H1 (cell line): ENCODE results near the gene PTPRT. TPM values are rescaled to one million over a fixed set of nuclear protein-coding genes. Genes with fewer than 3 reads are reported as not detected.

ENCODE experiments used
- CTCF ChIA-PET: fragments of 300-600 bp; sonication (Branson Sonifier 250); formaldehyde crosslinking; loops from one replicate; lab custom pipeline; 2021; ENCODE audit not compliant: partially characterized antibody; lab: Charles Lee
- POLR2A ChIA-PET: fragments of 300-600 bp; sonication (Branson Sonifier 250); formaldehyde crosslinking; loops from one replicate; lab custom pipeline; 2021; ENCODE audit warnings: inconsistent platforms; ENCODE audit not compliant: partially characterized antibody; lab: Charles Lee
- DNase-seq, 2 experiments: peaks; one replicate each; pipeline versions ENCODE4 v3.0.0 to v3.0.0-alpha.2; 2010 to 2022; ENCODE audit warnings: low spot score in 2 of 2, low read depth in 1 of 2, mixed read lengths in 1 of 2
- FAIRE-seq: peaks from 2 replicates; lab custom pipeline; 2011; peaks lifted over from hg19 to GRCh38; lab: Jason Lieb, UNC
- H2AFZ ChIP-seq: 2 replicates; pipeline ENCODE4 v1.8.1; 2012; ENCODE audit warnings: low read length, inconsistent platforms
- H2AK5ac ChIP-seq: 2 replicates; pipeline ENCODE4 v1.6.1; 2013; ENCODE audit warnings: low read depth, low read length
- H2BK120ac ChIP-seq: replicated peaks from 2 replicates; pipeline ENCODE3; 2013; ENCODE audit warnings: low read depth, low read length, inconsistent platforms
- H2BK12ac ChIP-seq: 2 replicates; pipeline ENCODE4 v1.6.1; 2013; ENCODE audit warnings: low read depth, low read length
- H2BK15ac ChIP-seq: 2 replicates; pipeline ENCODE4 v1.6.1; 2013; ENCODE audit warnings: low read length
- H2BK20ac ChIP-seq: 2 replicates; pipeline ENCODE4 v1.6.1; 2013; ENCODE audit warnings: low read length
- H2BK5ac ChIP-seq: 2 replicates; pipeline ENCODE4 v1.6.1; 2013; ENCODE audit warnings: low read depth, low read length
- H3K14ac ChIP-seq: 2 replicates; pipeline ENCODE4 v1.6.1; 2013; ENCODE audit warnings: inconsistent platforms; ENCODE audit not compliant: insufficient read length
- H3K18ac ChIP-seq: 2 replicates; pipeline ENCODE4 v1.6.1; 2013; ENCODE audit warnings: low read length; ENCODE audit errors: extremely low read depth
- H3K23ac ChIP-seq: 2 replicates; pipeline ENCODE4 v1.6.1; 2013; ENCODE audit warnings: inconsistent platforms; ENCODE audit not compliant: insufficient read length
- H3K23me2 ChIP-seq: 2 replicates; pipeline ENCODE4 v1.6.1; 2013; ENCODE audit warnings: low read depth, low read length
- H3K27ac ChIP-seq: 2 replicates; pipeline ENCODE4 v1.6.1; 2011; ENCODE audit warnings: low read depth, low read length, inconsistent platforms
- H3K27me3 ChIP-seq, 4 experiments: replicated peaks in 1 of 4; 1 replicate in 1 of 4; 2 replicates in 3 of 4; pipeline versions ENCODE4 v1.6.1 to v1.8.1; 2011 to 2013; ENCODE audit warnings: low read length in 3 of 4, mild to moderate bottlenecking in 3 of 4, inconsistent platforms in 2 of 4, mixed read lengths in 2 of 4, moderate library complexity in 1 of 4; ENCODE audit not compliant: control insufficient read depth in 3 of 4, insufficient read depth in 3 of 4; ENCODE audit errors: extremely low read depth in 1 of 4
- H3K36me3 ChIP-seq, 4 experiments: 2 replicates each; pipeline versions ENCODE4 v1.6.1 to v1.8.1; 2011 to 2013; ENCODE audit warnings: mild to moderate bottlenecking in 4 of 4, low read length in 3 of 4, moderate library complexity in 2 of 4, control low read depth in 1 of 4, inconsistent platforms in 1 of 4; ENCODE audit not compliant: insufficient read depth in 4 of 4, control insufficient read depth in 2 of 4
- H3K4ac ChIP-seq: replicated peaks from 2 replicates; pipeline ENCODE3; 2013; ENCODE audit warnings: low read length, low read depth, mixed read lengths, inconsistent platforms; ENCODE audit not compliant: insufficient read length
- H3K4me1 ChIP-seq, 4 experiments: replicated peaks in 1 of 4; 1 replicate in 1 of 4; 2 replicates in 3 of 4; pipeline versions ENCODE4 v1.6.1 to v1.8.1; 2011 to 2013; ENCODE audit warnings: low read length in 3 of 4, inconsistent platforms in 2 of 4, mixed read lengths in 1 of 4; ENCODE audit not compliant: insufficient read depth in 4 of 4, control insufficient read depth in 3 of 4
- H3K4me2 ChIP-seq, 2 experiments: 2 replicates each; pipeline versions ENCODE4 v1.6.1 to v1.8.1; 2011 to 2013; ENCODE audit warnings: low read depth in 2 of 2, low read length in 2 of 2, control low read depth in 1 of 2, inconsistent platforms in 1 of 2, mild to moderate bottlenecking in 1 of 2; ENCODE audit not compliant: insufficient read depth in 1 of 2
- H3K4me3 ChIP-seq, 4 experiments: fragments of 200-600, 300-600 bp in 1 of 4; sonication (generic), shearing (Covaris generic), sonication (Bioruptor Twin) in 1 of 4; 2 replicates each; pipeline versions ENCODE4 v1.5.1 to v1.8.1; 2011 to 2016; ENCODE audit warnings: low read length in 4 of 4, low read depth in 3 of 4, control low read depth in 2 of 4, inconsistent platforms in 2 of 4, mild to moderate bottlenecking in 2 of 4, mixed read lengths in 1 of 4, moderate library complexity in 1 of 4; ENCODE audit not compliant: insufficient read depth in 2 of 4; ENCODE audit errors: extremely low read depth in 1 of 4
- H3K56ac ChIP-seq: replicated peaks from 2 replicates; pipeline ENCODE3; 2013; ENCODE audit warnings: low read depth, mild to moderate bottlenecking, mixed read lengths, low read length, inconsistent platforms; ENCODE audit not compliant: insufficient read length
- H3K79me1 ChIP-seq: 2 replicates; pipeline ENCODE4 v1.6.1; 2013; ENCODE audit warnings: low read depth, low read length, control low read depth
- H3K79me2 ChIP-seq, 2 experiments: 2 replicates each; pipeline versions ENCODE4 v1.6.1 to v1.8.1; 2012 to 2013; ENCODE audit warnings: low read length in 2 of 2, mild to moderate bottlenecking in 2 of 2, inconsistent platforms in 1 of 2; ENCODE audit not compliant: insufficient read depth in 2 of 2, control insufficient read depth in 1 of 2
- H3K9ac ChIP-seq, 4 experiments: replicated peaks in 1 of 4; 1 replicate in 1 of 4; 2 replicates in 3 of 4; pipeline versions ENCODE4 v1.6.1 to v1.8.1; 2011 to 2013; ENCODE audit warnings: low read depth in 3 of 4, low read length in 3 of 4, control low read depth in 2 of 4, mild to moderate bottlenecking in 2 of 4, moderate library complexity in 2 of 4, inconsistent platforms in 1 of 4; ENCODE audit errors: extremely low read depth in 1 of 4
- H3K9me3 ChIP-seq, 2 experiments: 2 replicates each; pipeline versions ENCODE4 v1.6.1 to v1.8.1; 2012 to 2013; ENCODE audit warnings: mild to moderate bottlenecking in 2 of 2, moderate library complexity in 2 of 2, control low read depth in 1 of 2, inconsistent platforms in 1 of 2, low read depth in 1 of 2, low read length in 1 of 2, mixed read lengths in 1 of 2; ENCODE audit not compliant: insufficient read depth in 2 of 2
- H4K20me1 ChIP-seq, 2 experiments: replicated peaks in 1 of 2; 2 replicates each; pipeline versions ENCODE3 to v1.8.1; 2011 to 2013; ENCODE audit warnings: inconsistent platforms in 2 of 2, low read length in 2 of 2, mild to moderate bottlenecking in 1 of 2; ENCODE audit not compliant: insufficient read depth in 2 of 2, control insufficient read depth in 1 of 2
- H4K5ac ChIP-seq: 2 replicates; pipeline ENCODE4 v1.6.1; 2013; ENCODE audit warnings: low read length, low read depth, mixed read lengths, inconsistent platforms; ENCODE audit not compliant: insufficient read length
- H4K8ac ChIP-seq: 2 replicates; pipeline ENCODE4 v1.8.0; 2013; ENCODE audit warnings: mild to moderate bottlenecking, moderate library complexity, low read length, inconsistent platforms; ENCODE audit not compliant: insufficient read depth; ENCODE audit errors: extremely low read depth
- H4K91ac ChIP-seq: replicated peaks from 2 replicates; pipeline ENCODE3; 2013; ENCODE audit warnings: low read length, mixed read lengths, inconsistent platforms; ENCODE audit not compliant: insufficient read length
- BRCA1 ChIP-seq: IDR thresholded peaks from 2 replicates; pipeline ENCODE4 v1.6.1; 2012; ENCODE audit warnings: low read depth, low read length, improper control_type of control experiment
- CBX5 ChIP-seq: fragments of 300-800, 300-1000 bp; sonication (generic); IDR thresholded peaks from 2 replicates; pipeline ENCODE4 v1.7.1; 2016; ENCODE audit warnings: antibody characterized with exemption, low read length, low read depth
- CBX8 ChIP-seq: fragments of 300-800, 300-1000 bp; sonication (generic); IDR thresholded peaks from 2 replicates; pipeline ENCODE4 v1.7.1; 2016; ENCODE audit warnings: low read depth, low read length, borderline replicate concordance
- CEBPB ChIP-seq: IDR thresholded peaks from 2 replicates; pipeline ENCODE4 v1.6.1; 2012; ENCODE audit warnings: low read depth, low read length
- CTBP2 ChIP-seq: IDR thresholded peaks from 2 replicates; pipeline ENCODE4 v1.7.0; 2011; ENCODE audit warnings: borderline replicate concordance, mild to moderate bottlenecking, moderate library complexity, mixed read lengths, low read length; ENCODE audit not compliant: insufficient read depth, insufficient read length
- EP300 ChIP-seq, 2 experiments: IDR thresholded peaks; 1 replicate in 1 of 2; 2 replicates in 1 of 2; pipeline ENCODE4 v1.6.1; 2011 to 2012; ENCODE audit warnings: low read depth in 2 of 2, low read length in 2 of 2, mild to moderate bottlenecking in 2 of 2, borderline replicate concordance in 1 of 2, inconsistent platforms in 1 of 2, moderate library complexity in 1 of 2
- HDAC6 ChIP-seq: IDR thresholded peaks from one replicate; pipeline ENCODE4 v1.7.1; 2012; ENCODE audit warnings: low read depth, mild to moderate bottlenecking, inconsistent platforms, low read length, moderate library complexity
- KDM1A ChIP-seq: fragments of 200-600, 300-600 bp; sonication (generic); IDR thresholded peaks from 2 replicates; pipeline ENCODE4 v1.7.1; 2016; ENCODE audit warnings: mild to moderate bottlenecking, low read length, borderline replicate concordance
- NRF1 ChIP-seq: IDR thresholded peaks from 2 replicates; pipeline ENCODE4 v1.6.1; 2011; ENCODE audit warnings: mild to moderate bottlenecking, low read depth, low read length, improper control_type of control experiment
- RNF2 ChIP-seq: fragments of 200-900, 300-1000 bp; sonication (generic); IDR thresholded peaks from 2 replicates; pipeline ENCODE4 v1.7.1; 2016; ENCODE audit warnings: borderline replicate concordance, low read depth, mild to moderate bottlenecking, antibody characterized with exemption, low read length; ENCODE audit not compliant: poor library complexity, severe bottlenecking; ENCODE audit errors: missing control alignments
- SIN3A ChIP-seq, 2 experiments: IDR thresholded peaks in 1 of 2; conservative IDR thresholded peaks in 1 of 2; 2 replicates each; pipeline ENCODE4 v1.6.1; 2011 to 2012; ENCODE audit warnings: low read length in 2 of 2, improper control_type of control experiment in 1 of 2, low read depth in 1 of 2, mild to moderate bottlenecking in 1 of 2
- TAF1 ChIP-seq: IDR thresholded peaks from 2 replicates; pipeline ENCODE4 v1.6.1; 2011; ENCODE audit warnings: mild to moderate bottlenecking, low read depth, low read length
- TCF12 ChIP-seq: IDR thresholded peaks from 2 replicates; pipeline ENCODE4 v1.6.1; 2011; ENCODE audit warnings: low read depth, mild to moderate bottlenecking, low read length
- WGBS, 2 experiments: shearing (Covaris generic) in 1 of 2; methylation state at CpG; one replicate each; pipeline versions ENCODE4 v1.1.6 to v1.1.7; 2013 to 2015; ENCODE audit warnings: low lambda C conversion rate in 2 of 2, mixed read lengths in 2 of 2, inconsistent platforms in 1 of 2, low coverage in 1 of 2, missing lambda C conversion rate in 1 of 2; ENCODE audit not compliant: insufficient replicate concordance in 2 of 2, insufficient coverage in 1 of 2, insufficient read length in 1 of 2; ENCODE audit errors: extremely low coverage in 1 of 2, missing lambda C conversion rate in 1 of 2; 5-methylcytosine and 5-hydroxymethylcytosine counted together
- polyA plus RNA-seq, 7 experiments: library from polyadenylated mRNA; depleted of rRNA in 3 of 7; stranded (reverse) in 5 of 7; unstranded in 2 of 7; fragments of >200 nt in 5 of 7; fragments of 200-250 nt in 2 of 7; gene quantifications; 1 replicate in 5 of 7; 2 replicates in 1 of 7; 4 replicates in 1 of 7; pipeline versions ENCODE4 v1.2.1 to v1.2.3, GENCODE V29; 2011 to 2013; ENCODE audit warnings: missing spikeins in 2 of 7, mixed read lengths in 2 of 7
- total RNA-seq: library from RNA; stranded (reverse); fragmentation: NEBNext Ultra II Directional; extraction: Animal tissue kit (Norgen Biotek cat#: 25700); gene quantifications from 2 replicates; pipeline ENCODE4 v1.2.1, GENCODE V29; 2021

Gene PTPRT
- total and polyA plus RNA-seq, 2 of the 8 experiments (the other 6 are each of a cell fraction or from before 2014, with no cell fraction given), result 0.33 to 1.8 TPM

- Histone ChIP-seq H3K56ac (no peak overlapping the region), H3K4me1 (no peaks in the 10 kb centered on the region), H3K23ac (no peak overlapping the region), H2BK15ac (no peak overlapping the region), H3K79me2 (no peaks in the 10 kb centered on the region), H2AK5ac (no peak overlapping the region), H2BK5ac (no peak overlapping the region), H2BK12ac (no peak overlapping the region), H4K91ac (no peak overlapping the region), H2AFZ (no peak overlapping the region), H4K20me1 (no peaks in the 10 kb centered on the region), H3K4me2 (no peak overlapping the region), H2BK120ac (no peak overlapping the region), H4K5ac (no peak overlapping the region), H3K4ac (no peak overlapping the region), H3K23me2 (no peaks in the 10 kb centered on the region), H3K14ac (no peak overlapping the region), H3K79me1 (no peaks in the 10 kb centered on the region), H3K36me3 (no peaks in the 10 kb centered on the region), H4K8ac (no peak overlapping the region), H3K27ac (no peak overlapping the region), H3K9me3 (0 out of 4 replicates have a peak, but pooled peaks cover 0 to 3% of the 10 kb centered on the region in 2 experiments), H2BK20ac (no peak overlapping the region), H3K18ac (no peak overlapping the region), H3K9ac (no peak overlapping the region), H3K4me3 (no peak overlapping the region), H3K27me3 (no peaks in the 10 kb centered on the region; a peak in 1 of 7 replicates)
- DNase-seq, result peak; percentile 59 to 87
- ChIA-PET POLR2A (no interaction called here), CTCF (interaction anchor here (0.6 to 2.3 kb wide), 25 partner anchors 9 to 704 kb away, joined by 3 to 15 read pairs (median 4); no protein-coding TSS in a partner anchor)
- 37% methylated on average over 6 of the region's 6 CpGs; no CpG with 5 or more reads in 1 of the 2 experiments for WGBS, 2 experiments
- FAIRE-seq, result peak; percentile 98
- no peak for TF ChIP-seq BRCA1
- TF ChIP-seq CEBPB, result no peak
- TF ChIP-seq TAF1, result no peak
- TF ChIP-seq SIN3A (conservative IDR thresholded peaks at IDR 0.05 in 1 of 2, IDR thresholded peaks at IDR 0.05 in 1 of 2; ENCODE audit: low read depth in 1 of 2, low read length in 2 of 2), result no peak
- TF ChIP-seq TCF12, result no peak
- no peak for TF ChIP-seq KDM1A
- no peak for TF ChIP-seq HDAC6
- TF ChIP-seq CTBP2, result no peak
- TF ChIP-seq EP300 (IDR thresholded peaks at IDR 0.05; ENCODE audit: borderline replicate concordance in 1 of 2, low read depth in 2 of 2, low read length in 2 of 2), result no peak
- TF ChIP-seq CBX8, result no peak
- no peak for TF ChIP-seq NRF1
- no peak for TF ChIP-seq CBX5
- TF ChIP-seq RNF2, result no peak
Measured at GRCh38 chr20:42483730-42484303, 705.9 kb downstream of the PTPRT start.
